AG04450 (cell line): Measurements from ENCODE around the gene SUN5. TPM values are rescaled to one million over a fixed set of nuclear protein-coding genes. Genes with fewer than 3 reads are reported as not detected.

Experiments
- CTCF ChIA-PET: fragments of 300-600, 350-600 bp; formaldehyde crosslinking; extraction: SDS; loops from one replicate; lab custom pipeline; 2022; ENCODE audit warnings: antibody characterized with exemption, inconsistent platforms; lab: Charles Lee
- POLR2A ChIA-PET: fragments of 350-600 bp; formaldehyde crosslinking; extraction: SDS; loops from one replicate; lab custom pipeline; 2021; ENCODE audit warnings: antibody characterized with exemption, inconsistent platforms; lab: Yijun Ruan, JAX
- DNase-seq: peaks from one replicate; pipeline ENCODE4 v3.0.0-alpha.2; 2011; ENCODE audit warnings: low read depth, low spot score
- H3K27ac ChIP-seq: one replicate; pipeline ENCODE4 v1.5.1; 2012; ENCODE audit warnings: low read depth, low read length, control low read depth
- H3K27me3 ChIP-seq: one replicate; pipeline ENCODE4 v1.6.0; 2012; ENCODE audit warnings: low read length; ENCODE audit not compliant: control insufficient read depth, insufficient read depth
- H3K4me3 ChIP-seq: 2 replicates; pipeline ENCODE4 v1.5.1; 2011; ENCODE audit warnings: mild to moderate bottlenecking, low read depth, low read length, control low read depth
- H3K9me3 ChIP-seq: 2 replicates; pipeline ENCODE4 v1.5.1; 2012; ENCODE audit warnings: low read length; ENCODE audit not compliant: control insufficient read depth, insufficient read depth
- polyA plus RNA-seq: library from polyadenylated mRNA; depleted of rRNA; stranded (reverse); fragments of >200 nt; gene quantifications from 2 replicates; pipeline ENCODE4 v1.2.3, GENCODE V29; 2011
- TF ChIP-seq, protein P1 (sequence below): IDR thresholded peaks from 2 replicates; pipeline ENCODE4 v1.5.1; 2011; ENCODE audit warnings: low read depth, low read length, control low read depth, inconsistent platforms

Gene SUN5
- polyA plus RNA-seq, 1 experiment, result not detected

DNA sequence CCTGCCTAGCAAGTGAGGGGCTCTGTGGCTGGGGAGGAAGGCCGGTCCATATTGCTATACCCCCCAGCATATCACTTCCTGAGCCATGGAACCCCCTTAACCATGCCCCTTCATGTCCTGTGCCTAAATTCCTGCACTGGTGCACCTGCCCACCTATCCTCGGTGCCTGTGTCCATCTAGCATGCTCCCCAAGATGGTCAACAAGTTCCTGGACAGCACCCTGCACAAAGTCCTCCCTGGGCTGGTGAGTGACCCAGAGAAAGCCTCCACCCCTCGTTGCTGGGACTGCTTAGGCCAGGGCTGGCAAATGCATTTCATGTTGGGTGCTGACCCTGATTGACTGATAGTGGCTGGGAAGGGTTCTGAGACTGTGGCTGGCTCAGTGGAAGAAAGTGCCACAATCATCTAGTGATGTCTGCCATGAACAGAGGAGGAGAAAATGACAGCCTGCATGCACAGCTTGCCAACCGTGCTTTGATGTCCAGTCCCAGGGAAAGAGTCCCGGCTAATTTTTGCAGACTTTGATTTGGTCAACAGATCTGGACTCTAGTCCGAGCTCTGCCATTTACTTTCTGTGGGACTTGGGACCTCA, 30.8 kb upstream of the SUN5 start:
- TF ChIP-seq, protein P1, sequence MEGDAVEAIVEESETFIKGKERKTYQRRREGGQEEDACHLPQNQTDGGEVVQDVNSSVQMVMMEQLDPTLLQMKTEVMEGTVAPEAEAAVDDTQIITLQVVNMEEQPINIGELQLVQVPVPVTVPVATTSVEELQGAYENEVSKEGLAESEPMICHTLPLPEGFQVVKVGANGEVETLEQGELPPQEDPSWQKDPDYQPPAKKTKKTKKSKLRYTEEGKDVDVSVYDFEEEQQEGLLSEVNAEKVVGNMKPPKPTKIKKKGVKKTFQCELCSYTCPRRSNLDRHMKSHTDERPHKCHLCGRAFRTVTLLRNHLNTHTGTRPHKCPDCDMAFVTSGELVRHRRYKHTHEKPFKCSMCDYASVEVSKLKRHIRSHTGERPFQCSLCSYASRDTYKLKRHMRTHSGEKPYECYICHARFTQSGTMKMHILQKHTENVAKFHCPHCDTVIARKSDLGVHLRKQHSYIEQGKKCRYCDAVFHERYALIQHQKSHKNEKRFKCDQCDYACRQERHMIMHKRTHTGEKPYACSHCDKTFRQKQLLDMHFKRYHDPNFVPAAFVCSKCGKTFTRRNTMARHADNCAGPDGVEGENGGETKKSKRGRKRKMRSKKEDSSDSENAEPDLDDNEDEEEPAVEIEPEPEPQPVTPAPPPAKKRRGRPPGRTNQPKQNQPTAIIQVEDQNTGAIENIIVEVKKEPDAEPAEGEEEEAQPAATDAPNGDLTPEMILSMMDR, result no peak
- POLR2A ChIA-PET, result no interaction called here
- Histone ChIP-seq H3K4me3 (no peak overlapping the region), H3K27me3 (no peaks in the 10 kb centered on the region), H3K9me3 (no peaks in the 10 kb centered on the region), H3K27ac (no peak overlapping the region)
- CTCF ChIA-PET, result no interaction called here
- no peak for DNase-seq

DNA sequence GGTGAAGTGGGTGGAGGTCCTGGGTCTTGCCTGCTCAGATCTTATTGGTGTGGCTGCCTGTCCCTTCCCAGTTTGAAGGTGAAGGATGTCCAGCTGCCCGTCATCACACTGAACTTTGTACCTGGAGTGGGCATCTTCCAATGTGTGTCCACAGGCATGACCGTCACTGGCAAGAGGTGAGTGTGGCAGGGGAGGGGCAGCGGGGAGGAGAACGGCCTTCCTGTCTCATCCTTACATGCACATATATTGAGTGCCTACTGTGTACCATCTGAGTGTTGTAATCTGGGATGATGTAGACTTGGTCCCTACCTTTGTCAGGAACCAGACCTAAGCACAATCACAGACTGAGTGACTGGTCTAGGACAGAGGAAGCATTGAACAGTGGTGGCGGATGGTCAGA, 29.9 kb upstream of the SUN5 start:
- no peak for DNase-seq
- TF ChIP-seq, protein P1, result no peak
- ChIA-PET CTCF (no interaction called here), POLR2A (no interaction called here)
- no peaks in the 10 kb centered on the region for H3K9me3 ChIP-seq
- H3K27ac ChIP-seq, result no peak overlapping the region
- no peak overlapping the region for H3K4me3 ChIP-seq
- H3K27me3 ChIP-seq, result no peaks in the 10 kb centered on the region

DNA sequence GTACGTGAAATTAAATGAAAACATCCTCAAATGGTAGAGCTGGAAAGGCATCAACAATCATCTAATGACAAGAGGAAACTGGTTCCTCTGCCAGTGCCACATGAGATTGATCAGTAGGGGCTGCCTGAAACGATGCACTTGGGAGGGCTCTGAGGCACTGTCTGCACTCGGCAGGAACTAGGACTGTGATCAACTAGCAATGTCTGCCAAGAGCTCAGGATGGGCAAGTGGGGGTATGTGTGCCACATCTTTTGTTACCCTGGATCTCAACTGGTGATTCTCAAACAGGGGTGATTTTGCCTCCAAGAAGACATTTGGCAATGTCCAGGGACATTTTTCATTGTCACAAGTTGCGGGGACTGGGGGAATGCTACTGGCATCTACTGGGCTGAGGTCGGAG, 29.1 kb upstream of the SUN5 start:
- POLR2A ChIA-PET, result no interaction called here
- H3K9me3 ChIP-seq, result no peaks in the 10 kb centered on the region
- DNase-seq, result no peak
- TF ChIP-seq, protein P1, result no peak
- no peak overlapping the region for H3K4me3 ChIP-seq
- no peaks in the 10 kb centered on the region for H3K27me3 ChIP-seq
- CTCF ChIA-PET, result no interaction called here
- H3K27ac ChIP-seq, result no peak overlapping the region

DNA sequence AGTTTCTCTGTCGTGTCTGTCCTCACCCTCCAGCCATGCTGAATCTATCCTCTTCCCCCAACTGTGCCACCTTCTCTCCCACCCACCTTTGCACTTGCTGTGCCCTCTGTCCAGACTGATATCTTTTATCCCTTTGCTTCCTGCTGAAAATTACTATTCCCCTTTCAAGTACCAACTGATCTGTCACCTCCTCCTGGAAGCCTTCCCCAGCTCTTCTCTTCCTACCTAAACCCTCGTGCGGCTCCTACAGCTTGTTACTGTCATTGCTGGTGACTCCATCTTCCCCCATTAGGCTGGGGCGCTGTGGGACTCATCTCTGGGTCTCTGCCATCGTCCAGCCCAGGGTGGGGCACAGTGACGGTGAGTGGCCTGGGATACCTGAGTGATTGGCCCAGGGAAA, 28.3 kb upstream of the SUN5 start:
- no peak overlapping the region for H3K4me3 ChIP-seq
- CTCF ChIA-PET, result no interaction called here
- POLR2A ChIA-PET, result no interaction called here
- no peaks in the 10 kb centered on the region for H3K27me3 ChIP-seq
- TF ChIP-seq, protein P1, result no peak
- no peak overlapping the region for H3K27ac ChIP-seq
- no peak for DNase-seq
- H3K9me3 ChIP-seq, result no peaks in the 10 kb centered on the region; the same call in 1 of the 2 replicates

DNA sequence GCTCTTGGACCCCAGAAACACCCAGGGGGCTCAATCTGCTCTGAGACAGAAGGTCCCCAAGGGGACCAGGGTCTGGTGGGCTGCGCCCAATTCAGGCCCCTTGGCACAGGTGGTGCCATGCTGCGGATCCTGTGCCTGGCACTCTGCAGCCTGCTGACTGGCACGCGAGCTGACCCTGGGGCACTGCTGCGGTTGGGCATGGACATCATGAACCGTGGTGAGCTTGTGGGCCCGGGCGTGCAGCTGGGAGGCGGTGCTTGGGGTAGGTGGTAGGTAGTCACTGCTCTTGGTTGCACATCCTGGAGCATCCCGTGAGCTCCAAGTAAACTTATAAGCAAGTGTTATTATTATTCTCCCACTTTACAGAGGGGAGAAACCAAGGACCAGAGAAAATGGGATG, 27.3 kb upstream of the SUN5 start, which contains the start of gene BPIFB6:
Gene BPIFB6, plus strand, starts transcription at position 118 of the 400 bp plus-strand sequence. Its CDS starts 0 bp downstream, at position 118.
- Histone ChIP-seq H3K9me3 (no peaks in the 10 kb centered on the region; the same call in 1 of the 2 replicates), H3K27ac (no peak within 1 kb of the TSS), H3K27me3 (peaks cover 3% of the 10 kb centered on the region), H3K4me3 (no peak within 1 kb of the TSS)
- ChIA-PET CTCF (no interaction called here), POLR2A (no interaction called here)
- TF ChIP-seq, protein P1, result no peak
- no peak for DNase-seq
